ENCODE data around the gene SQSTM1.

DNA sequence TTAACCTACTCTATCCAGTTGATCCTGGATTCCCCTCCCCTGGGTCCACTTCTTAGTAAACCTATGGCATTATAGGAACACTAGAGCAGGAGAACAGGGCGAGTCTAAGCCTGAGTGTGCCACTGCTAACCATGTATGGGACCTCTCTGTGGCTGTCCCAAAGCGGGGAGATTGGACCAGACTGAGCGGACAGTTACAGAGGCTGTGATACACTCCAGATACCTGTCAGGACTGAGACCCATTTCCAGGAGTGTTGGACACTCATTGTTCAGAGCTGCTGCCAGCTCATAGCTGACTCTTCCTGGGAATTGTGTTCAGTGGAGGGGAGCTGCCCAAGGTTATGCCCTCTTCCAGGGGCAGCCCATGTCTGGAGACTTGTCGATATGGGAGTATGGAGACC, 38.9 kb upstream of the SQSTM1 start:
- TF ChIP-seq, protein P1, sequence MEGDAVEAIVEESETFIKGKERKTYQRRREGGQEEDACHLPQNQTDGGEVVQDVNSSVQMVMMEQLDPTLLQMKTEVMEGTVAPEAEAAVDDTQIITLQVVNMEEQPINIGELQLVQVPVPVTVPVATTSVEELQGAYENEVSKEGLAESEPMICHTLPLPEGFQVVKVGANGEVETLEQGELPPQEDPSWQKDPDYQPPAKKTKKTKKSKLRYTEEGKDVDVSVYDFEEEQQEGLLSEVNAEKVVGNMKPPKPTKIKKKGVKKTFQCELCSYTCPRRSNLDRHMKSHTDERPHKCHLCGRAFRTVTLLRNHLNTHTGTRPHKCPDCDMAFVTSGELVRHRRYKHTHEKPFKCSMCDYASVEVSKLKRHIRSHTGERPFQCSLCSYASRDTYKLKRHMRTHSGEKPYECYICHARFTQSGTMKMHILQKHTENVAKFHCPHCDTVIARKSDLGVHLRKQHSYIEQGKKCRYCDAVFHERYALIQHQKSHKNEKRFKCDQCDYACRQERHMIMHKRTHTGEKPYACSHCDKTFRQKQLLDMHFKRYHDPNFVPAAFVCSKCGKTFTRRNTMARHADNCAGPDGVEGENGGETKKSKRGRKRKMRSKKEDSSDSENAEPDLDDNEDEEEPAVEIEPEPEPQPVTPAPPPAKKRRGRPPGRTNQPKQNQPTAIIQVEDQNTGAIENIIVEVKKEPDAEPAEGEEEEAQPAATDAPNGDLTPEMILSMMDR (conservative IDR thresholded peaks at IDR 0.05; ENCODE audit: low read length) = no peak
- no peak for TF ChIP-seq EZH2phosphoT487 (IDR thresholded peaks at IDR 0.05; ENCODE audit: borderline replicate concordance, low read depth, low read length)

Data from OCI-LY7 (cell line).